Transverse colon (tissue), 4 donors: ENCODE results near the gene SPATA24. TPM values are rescaled to one million over a fixed set of nuclear protein-coding genes. Genes with fewer than 3 reads are reported as not detected.

Experiments used
- DNase-seq: peaks from one replicate; pipeline ENCODE4 v3.0.0-alpha.2; 2019
- H3K27ac ChIP-seq, 4 donors: fragments of 200-600 bp; sonication (generic); 2 replicates each; pipeline ENCODE4 v1.5.1; 2016 to 2018; ENCODE audit warnings: inconsistent platforms in 4 of 4
- H3K27me3 ChIP-seq: fragments of 200-600 bp; sonication (generic); 2 replicates; pipeline ENCODE4 v1.5.1; 2017; ENCODE audit warnings: inconsistent platforms
- H3K36me3 ChIP-seq, 4 donors: fragments of 200-600 bp; sonication (generic); 2 replicates each; pipeline ENCODE4 v1.5.1; 2017 to 2019; ENCODE audit warnings: inconsistent platforms in 4 of 4
- H3K4me1 ChIP-seq, 4 donors: fragments of 200-600 bp; sonication (generic); 2 replicates each; pipeline ENCODE4 v1.5.1; 2017 to 2020; ENCODE audit warnings: inconsistent platforms in 4 of 4
- H3K4me3 ChIP-seq, 4 donors: fragments of 200-600 bp; sonication (generic); 1 replicate in 1 of 4; 2 replicates in 3 of 4; pipeline versions ENCODE4 v1.5.1 to v1.6.1; 2017 to 2019; ENCODE audit warnings: inconsistent platforms in 4 of 4
- H3K9me3 ChIP-seq, 2 donors: fragments of 200-600 bp; sonication (generic); 2 replicates each; pipeline ENCODE4 v1.5.1; 2017 to 2019; ENCODE audit warnings: inconsistent platforms in 2 of 2
- CTCF ChIP-seq, 5 experiments: fragments of 200-600 bp in 3 of 5; fragments of 450-650 bp in 2 of 5; sonication (generic) in 3 of 5; IDR thresholded peaks; 1 replicate in 2 of 5; 2 replicates in 3 of 5; pipeline ENCODE4 v1.5.1; 2016 to 2017; ENCODE audit warnings: antibody characterized with exemption in 5 of 5, inconsistent platforms in 3 of 5, mild to moderate bottlenecking in 2 of 5, moderate library complexity in 1 of 5
- EP300 ChIP-seq: sonication (generic); formaldehyde crosslinking; IDR thresholded peaks from one replicate; pipeline ENCODE4 v1.6.1; 2017; ENCODE audit warnings: antibody characterized with exemption, low read depth
- POLR2A ChIP-seq: fragments of 450-650 bp; IDR thresholded peaks from one replicate; pipeline ENCODE4 v1.6.1; 2016; ENCODE audit warnings: antibody characterized with exemption, mild to moderate bottlenecking, moderate library complexity
- POLR2AphosphoS5 ChIP-seq, 3 donors: sonication (generic); formaldehyde crosslinking; IDR thresholded peaks; one replicate each; pipeline ENCODE4 v1.6.1; 2016; ENCODE audit warnings: antibody characterized with exemption in 3 of 3
- WGBS, 2 donors: methylation state at CpG; one replicate each; pipeline ENCODE4 v1.1.5; 2018; ENCODE audit warnings: low coverage in 1 of 2; 5-methylcytosine and 5-hydroxymethylcytosine counted together
- in situ Hi-C, 4 donors: fragments of 200-750 bp; cut with MboI; loops; one replicate each; pipeline versions ENCODE4 v1.15.0 to v1.15.1; 2017; ENCODE audit warnings: low sequenced_read_pairs in 3 of 4, low pct_ligation_motif_present in 1 of 4, low pct_unique_long_range_greater_than_20kb in 1 of 4
- intact Hi-C: fragments of 100-400 bp; cut with DNase I; formaldehyde crosslinking; loops from one replicate; pipeline ENCODE4 v1.15.1; 2023; ENCODE audit warnings: low total_unique reads
- total RNA-seq, 4 donors: library from RNA; depleted of rRNA; stranded (reverse); fragments of >200 nt; gene quantifications; one replicate each; pipeline ENCODE4 v1.1.0, GENCODE V29; 2016

The SPATA24 gene
- total RNA-seq, 4 donors from 2014 or later: 3.0 TPM; not detected in 2

GRCh38 chr5:139386050-139386438 is 17.8 kb downstream of the SPATA24 start:
- intact Hi-C loops: no loop called here
- no peaks in the 10 kb centered on the region for H3K36me3 ChIP-seq
- no peaks in the 10 kb centered on the region for H3K27me3 ChIP-seq
- 89% methylated on average over 5 of the region's 5 CpGs; no CpG with 5 or more reads in 1 of the 2 donors for WGBS, 2 donors
- in situ Hi-C loops: no loop called here
- no peak for TF ChIP-seq CTCF (IDR thresholded peaks at IDR 0.05)
- TF ChIP-seq EP300: no peak
- no peak for TF ChIP-seq POLR2A
- TF ChIP-seq POLR2AphosphoS5 (IDR thresholded peaks at IDR 0.05): no peak
- H3K4me3 ChIP-seq: no peak overlapping the region
- DNase-seq: no peak
- H3K9me3 ChIP-seq: no peaks in the 10 kb centered on the region
- H3K4me1 ChIP-seq: peaks cover 11 to 57% (median 48%) of the 10 kb centered on the region in 4 donors
- peak overlapping the region in 1 of 4 donors; percentile 68 for H3K27ac ChIP-seq

GRCh38 chr5:139385061-139386049 is 18.5 kb downstream of the SPATA24 start:
- in situ Hi-C loops (no loop called here), intact Hi-C loops (no loop called here)
- Histone ChIP-seq H3K9me3 (no peaks in the 10 kb centered on the region), H3K4me1 (peaks cover 11 to 53% (median 48%) of the 10 kb centered on the region in 4 donors), H3K27me3 (no peaks in the 10 kb centered on the region), H3K36me3 (no peaks in the 10 kb centered on the region), H3K27ac (peak overlapping the region; percentile 57 to 79 (median 66)), H3K4me3 (peak overlapping the region in 3 of 4 donors; percentile 24 to 42 (median 24))
- DNase-seq: peak; percentile 51
- TF ChIP-seq POLR2AphosphoS5 (IDR thresholded peaks at IDR 0.05) (no peak), CTCF (IDR thresholded peaks at IDR 0.05) (peak; percentile 10 to 57 (median 27)), EP300 (no peak), POLR2A (no peak)
- WGBS, 2 donors: 30 to 38% methylated on average over 3 to 8 of the region's 8 CpGs

- Histone ChIP-seq H3K27me3 (no peaks in the 10 kb centered on the region), H3K9me3 (no peaks in the 10 kb centered on the region), H3K4me1 (peaks cover 11 to 53% (median 48%) of the 10 kb centered on the region in 4 donors), H3K27ac (peak overlapping the region; percentile 57 to 79 (median 66)), H3K36me3 (no peaks in the 10 kb centered on the region), H3K4me3 (peak overlapping the region in 3 of 4 donors; percentile 24 to 42 (median 24))
- 74 to 76% methylated on average over 3 to 9 of the region's 9 CpGs for WGBS, 2 donors
- DNase-seq: no peak
- in situ Hi-C loops: no loop called here
- intact Hi-C loops: no loop called here
- TF ChIP-seq CTCF (IDR thresholded peaks at IDR 0.05) (no peak), POLR2A (no peak), POLR2AphosphoS5 (IDR thresholded peaks at IDR 0.05) (no peak), EP300 (no peak)
Measured at GRCh38 chr5:139384591-139385051, 19.3 kb downstream of the SPATA24 start.

- in situ Hi-C loops (no loop called here), intact Hi-C loops (no loop called here)
- H3K27me3 ChIP-seq: no peaks in the 10 kb centered on the region
- H3K36me3 ChIP-seq: no peaks in the 10 kb centered on the region
- peak overlapping the region in 3 of 4 donors; percentile 45 to 79 (median 68) for H3K27ac ChIP-seq
- peaks cover 11 to 52% (median 46%) of the 10 kb centered on the region in 4 donors for H3K4me1 ChIP-seq
- H3K9me3 ChIP-seq: no peaks in the 10 kb centered on the region
- H3K4me3 ChIP-seq: no peak overlapping the region
- WGBS, 2 donors: 30 to 79% methylated on average over 2 to 7 of the region's 7 CpGs
- no peak for DNase-seq
- TF ChIP-seq EP300 (no peak), CTCF (IDR thresholded peaks at IDR 0.05) (no peak), POLR2A (no peak), POLR2AphosphoS5 (IDR thresholded peaks at IDR 0.05) (no peak)
Measured at GRCh38 chr5:139383993-139384590, 19.8 kb downstream of the SPATA24 start.
